Lung (tissue), 12 donors: ENCODE data around the gene SYNPR. TPM values are rescaled to one million over a fixed set of nuclear protein-coding genes. Genes with fewer than 3 reads are reported as not detected.
A peak's percentile ranks its signal among the peaks of the same experiment; 100 is the strongest.

Source experiments
- ATAC-seq: fragments of 200-7000 bp; cut with Tn5 transposase; one replicate; pipeline ENCODE4 v1.9.1; 2020; ENCODE audit warnings: moderate number of reproducible peaks; ENCODE audit not compliant: insufficient read depth, low FRiP score
- DNase-seq, 3 donors: peaks; one replicate each; pipeline ENCODE4 v3.0.0-alpha.2; 2013 to 2017
- H3K27ac ChIP-seq, 2 donors: one replicate each; pipeline ENCODE4 v1.5.1; 2013; ENCODE audit warnings: mild to moderate bottlenecking in 2 of 2, moderate library complexity in 2 of 2, control low read depth in 1 of 2, inconsistent platforms in 1 of 2, low read depth in 1 of 2, low read length in 1 of 2
- H3K27me3 ChIP-seq, 3 donors: one replicate each; pipeline ENCODE4 v1.5.1; 2013; ENCODE audit warnings: low read length in 2 of 3; ENCODE audit not compliant: control insufficient read depth in 3 of 3, insufficient read depth in 3 of 3
- H3K36me3 ChIP-seq, 4 donors: one replicate each; pipeline ENCODE4 v1.5.1; 2013; ENCODE audit warnings: low read length in 4 of 4, mild to moderate bottlenecking in 1 of 4, moderate library complexity in 1 of 4; ENCODE audit not compliant: control insufficient read depth in 4 of 4, insufficient read depth in 4 of 4
- H3K4me1 ChIP-seq, 5 donors: one replicate each; pipeline ENCODE4 v1.5.1; 2013; ENCODE audit warnings: low read length in 5 of 5, mild to moderate bottlenecking in 2 of 5, moderate library complexity in 1 of 5; ENCODE audit not compliant: control insufficient read depth in 5 of 5, insufficient read depth in 5 of 5
- H3K4me3 ChIP-seq: one replicate; pipeline ENCODE4 v1.5.1; 2013; ENCODE audit warnings: mild to moderate bottlenecking, control low read depth, moderate library complexity
- H3K9ac ChIP-seq, 2 donors: one replicate each; pipeline ENCODE4 v1.5.1; 2013; ENCODE audit warnings: low read length in 2 of 2, control low read depth in 1 of 2; ENCODE audit not compliant: insufficient read depth in 1 of 2
- H3K9me3 ChIP-seq, 4 donors: one replicate each; pipeline ENCODE4 v1.5.1; 2013; ENCODE audit warnings: low read length in 3 of 4, mild to moderate bottlenecking in 1 of 4, moderate library complexity in 1 of 4; ENCODE audit not compliant: control insufficient read depth in 4 of 4, insufficient read depth in 3 of 4
- CTCF ChIP-seq: IDR thresholded peaks from 2 replicates; pipeline ENCODE4 v1.5.1; 2012; ENCODE audit warnings: mild to moderate bottlenecking; ENCODE audit errors: control extremely low read depth, extremely low read depth
- WGBS, 2 donors: extraction: QIAGEN DNeasy Blood & Tissue Kit; methylation state at CpG; one replicate each; pipeline ENCODE4 v1.1.7; 2013; 5-methylcytosine and 5-hydroxymethylcytosine counted together
- polyA plus RNA-seq, 2 donors: library from polyadenylated mRNA; stranded (reverse); fragments of 200-250 nt; gene quantifications; one replicate each; pipeline ENCODE4 v1.2.1, GENCODE V29; 2013
- total RNA-seq, 2 donors: library from RNA; depleted of rRNA in 1 of 2; stranded (reverse); fragments of >200 nt in 1 of 2; gene quantifications; one replicate each; pipeline ENCODE4 v1.2.1, GENCODE V29; 2014 to 2021
- donor health status: control.
- donor health status: control.
- donor health status: Bipolar disorder and iron deficiency.
- donor health status: healthy.
- donor health status: DM: yes; HTN: yes; CAD: no.

SYNPR gene
- total and polyA plus RNA-seq, 4 donors = 0.43 TPM; not detected in 3

GRCh38 chr3:63613561-63613960, 335.5 kb downstream of the SYNPR start:
- no peak overlapping the region for H3K9ac ChIP-seq
- no peaks in the 10 kb centered on the region for H3K4me1 ChIP-seq
- ATAC-seq (no peak), DNase-seq (no peak)
- 47 to 87% methylated on average over 1 of the region's 1 CpG for WGBS, 2 donors
- no peak for TF ChIP-seq CTCF
- no peaks in the 10 kb centered on the region for H3K27me3 ChIP-seq
- no peaks in the 10 kb centered on the region for H3K9me3 ChIP-seq
- H3K36me3 ChIP-seq = no peaks in the 10 kb centered on the region
- no peak overlapping the region for H3K27ac ChIP-seq
- no peak overlapping the region for H3K4me3 ChIP-seq

GRCh38 chr3:63617391-63617790, 339.3 kb downstream of the SYNPR start:
- Histone ChIP-seq H3K4me1 (no peaks in the 10 kb centered on the region), H3K9me3 (no peaks in the 10 kb centered on the region), H3K4me3 (no peak overlapping the region), H3K27ac (no peak overlapping the region), H3K9ac (no peak overlapping the region), H3K36me3 (no peaks in the 10 kb centered on the region), H3K27me3 (no peaks in the 10 kb centered on the region)
- no peak for TF ChIP-seq CTCF
- DNase-seq = no peak
- ATAC-seq = no peak
- WGBS, 2 donors = 72 to 74% methylated on average over 4 of the region's 4 CpGs

GRCh38 chr3:63624941-63625560, 346.9 kb downstream of the SYNPR start:
- no peaks in the 10 kb centered on the region for H3K9me3 ChIP-seq
- H3K9ac ChIP-seq = no peak overlapping the region
- peaks cover 0 to 6% (median 0%) of the 10 kb centered on the region in 5 donors for H3K4me1 ChIP-seq
- no peaks in the 10 kb centered on the region for H3K36me3 ChIP-seq
- H3K4me3 ChIP-seq = no peak overlapping the region
- no peak overlapping the region for H3K27ac ChIP-seq
- no peaks in the 10 kb centered on the region for H3K27me3 ChIP-seq
- TF ChIP-seq CTCF = no peak
- ATAC-seq (no peak), DNase-seq (peak; percentile 17 to 70 (median 56))
- WGBS, 2 donors = 35 to 53% methylated on average over 8 of the region's 8 CpGs

- WGBS, 2 donors = 68 to 83% methylated on average over 4 of the region's 4 CpGs
- no peak for ATAC-seq
These were observed 353.6 kb downstream of the SYNPR start for GRCh38 chr3:63631670-63632069.

More at GRCh38 chr3:63631670-63632069, 353.6 kb downstream of the SYNPR start:
- no peaks in the 10 kb centered on the region for H3K4me1 ChIP-seq
- H3K4me3 ChIP-seq = no peak overlapping the region
- no peak for TF ChIP-seq CTCF
- peaks cover 0 to 4% (median 0%) of the 10 kb centered on the region in 4 donors for H3K9me3 ChIP-seq
- no peaks in the 10 kb centered on the region for H3K36me3 ChIP-seq
- DNase-seq = no peak
- no peak overlapping the region for H3K27ac ChIP-seq
- H3K9ac ChIP-seq = no peak overlapping the region
- no peaks in the 10 kb centered on the region for H3K27me3 ChIP-seq
